HG03064 (cell line): ENCODE results near the gene APBA1.

Experiments used
- ATAC-seq: cut with Tn5 transposase; IDR thresholded peaks from one replicate; pipeline ENCODE4 v1.9.1; 2021; ENCODE audit warnings: low read depth; ENCODE audit not compliant: unreplicated experiment

Gene APBA1

GRCh38 chr9:69380301-69380700 lies 291.9 kb downstream of the APBA1 start:
- ATAC-seq: no peak

- no peak for ATAC-seq
Measured at GRCh38 chr9:69379270-69379982, 292.7 kb downstream of the APBA1 start.

GRCh38 chr9:69377981-69378380 lies 294.2 kb downstream of the APBA1 start:
- ATAC-seq: no peak
